Spleen (tissue), 7 donors: ENCODE results near the gene DOK5.

Source experiments
- POLR2AphosphoS5 ChIP-seq, 3 donors: sonication (generic); formaldehyde crosslinking; IDR thresholded peaks; one replicate each; pipeline ENCODE4 v1.5.1; 2017; ENCODE audit warnings: antibody characterized with exemption in 3 of 3
- TF ChIP-seq, protein P1 (sequence below), 11 experiments: fragments of 200-600 bp in 7 of 11; fragments of 450-650 bp in 4 of 11; sonication (generic) in 4 of 11; IDR thresholded peaks in 8 of 11; conservative IDR thresholded peaks in 3 of 11; 1 replicate in 7 of 11; 2 replicates in 4 of 11; pipeline versions ENCODE4 v1.4.0 to v1.8.0; 2016 to 2021; ENCODE audit warnings: antibody characterized with exemption in 11 of 11, inconsistent platforms in 4 of 11, mild to moderate bottlenecking in 1 of 11
- donor health status: DM: no; HTN: no; CAD: no; lungs with moderate emphysema.
- donor health status: DM: no; HTN: no; CAD: no.
- donor health status: DM: no; HTN: no; CAD: no.

DNA sequence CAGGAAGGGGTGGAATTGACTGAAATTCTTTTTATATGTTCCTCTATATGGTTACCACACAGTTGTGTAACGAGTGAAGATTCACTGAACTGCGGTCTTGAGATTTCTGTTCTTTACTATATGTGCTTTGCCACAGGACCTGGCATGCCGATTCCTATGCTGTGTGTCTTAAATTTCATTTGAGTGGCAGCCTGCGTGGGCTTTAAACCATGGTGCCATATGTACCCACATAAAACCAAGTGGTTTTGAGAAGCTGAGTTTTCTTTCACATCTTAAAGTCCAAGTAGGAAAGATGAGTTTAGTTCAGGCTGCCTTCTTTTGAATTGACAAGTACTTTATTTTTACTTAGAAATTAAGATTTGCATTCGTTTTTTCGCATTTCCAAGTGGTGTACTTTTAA, 101.1 kb downstream of the DOK5 start:
- TF ChIP-seq, protein P1, sequence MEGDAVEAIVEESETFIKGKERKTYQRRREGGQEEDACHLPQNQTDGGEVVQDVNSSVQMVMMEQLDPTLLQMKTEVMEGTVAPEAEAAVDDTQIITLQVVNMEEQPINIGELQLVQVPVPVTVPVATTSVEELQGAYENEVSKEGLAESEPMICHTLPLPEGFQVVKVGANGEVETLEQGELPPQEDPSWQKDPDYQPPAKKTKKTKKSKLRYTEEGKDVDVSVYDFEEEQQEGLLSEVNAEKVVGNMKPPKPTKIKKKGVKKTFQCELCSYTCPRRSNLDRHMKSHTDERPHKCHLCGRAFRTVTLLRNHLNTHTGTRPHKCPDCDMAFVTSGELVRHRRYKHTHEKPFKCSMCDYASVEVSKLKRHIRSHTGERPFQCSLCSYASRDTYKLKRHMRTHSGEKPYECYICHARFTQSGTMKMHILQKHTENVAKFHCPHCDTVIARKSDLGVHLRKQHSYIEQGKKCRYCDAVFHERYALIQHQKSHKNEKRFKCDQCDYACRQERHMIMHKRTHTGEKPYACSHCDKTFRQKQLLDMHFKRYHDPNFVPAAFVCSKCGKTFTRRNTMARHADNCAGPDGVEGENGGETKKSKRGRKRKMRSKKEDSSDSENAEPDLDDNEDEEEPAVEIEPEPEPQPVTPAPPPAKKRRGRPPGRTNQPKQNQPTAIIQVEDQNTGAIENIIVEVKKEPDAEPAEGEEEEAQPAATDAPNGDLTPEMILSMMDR (IDR thresholded peaks at IDR 0.05 in 8 of 11, conservative IDR thresholded peaks at IDR 0.05 in 3 of 11) = no peak
- no peak for TF ChIP-seq POLR2AphosphoS5 (IDR thresholded peaks at IDR 0.05)
